Umbilical cord (tissue), 2 donors: ENCODE measurements around the gene SGCD. TPM values are rescaled to one million over a fixed set of nuclear protein-coding genes. Genes with fewer than 3 reads are reported as not detected.
"Not testable (repeated sequence)": the region's sequence is repeated elsewhere in the genome, so short reads cannot be mapped to it uniquely, and the experiment has no call there.

Experiments used
- DNase-seq: peaks from one replicate; pipeline ENCODE4 v3.0.0-alpha.2; 2015; ENCODE audit warnings: low spot score
- total RNA-seq: library from RNA; depleted of rRNA; stranded (reverse); fragments of >200 nt; gene quantifications from one replicate; pipeline ENCODE4 v1.2.3, GENCODE V29; 2014; ENCODE audit warnings: low replicate concordance; ENCODE audit not compliant: insufficient read depth

SGCD gene
- total RNA-seq, 1 donor from 2014 or later, result 43.8 TPM

- DNase-seq, result no peak
Measured at GRCh38 chr5:156623381-156624040, 296.5 kb downstream of the SGCD start.

GRCh38 chr5:156624686-156625085 is 297.7 kb downstream of the SGCD start:
- DNase-seq, result no peak

- no peak for DNase-seq
Measured at GRCh38 chr5:156628421-156628820, 301.5 kb downstream of the SGCD start.

GRCh38 chr5:156631005-156631404 is 304.0 kb downstream of the SGCD start:
- no peak for DNase-seq

- DNase-seq, result no peak
Measured at GRCh38 chr5:156634301-156634700, 307.3 kb downstream of the SGCD start.

GRCh38 chr5:156640691-156641241 is 313.8 kb downstream of the SGCD start:
- peak; percentile 62 for DNase-seq

- peak; percentile 27 for DNase-seq
Measured at GRCh38 chr5:156641686-156642085, 314.7 kb downstream of the SGCD start.

GRCh38 chr5:156647034-156647451 is 320.1 kb downstream of the SGCD start:
- DNase-seq, result peak; percentile 83

- no peak for DNase-seq
Measured at GRCh38 chr5:156654444-156654843, 327.5 kb downstream of the SGCD start.

GRCh38 chr5:156655732-156656131 is 328.8 kb downstream of the SGCD start:
- DNase-seq, result no peak

- DNase-seq, result not testable (repeated sequence)
Measured at GRCh38 chr5:156664832-156665231, 337.9 kb downstream of the SGCD start.

GRCh38 chr5:156666686-156667085 is 339.7 kb downstream of the SGCD start:
- not testable (repeated sequence) for DNase-seq

- no peak for DNase-seq
Measured at GRCh38 chr5:156667616-156668015, 340.7 kb downstream of the SGCD start.

GRCh38 chr5:156669416-156669815 is 342.5 kb downstream of the SGCD start:
- no peak for DNase-seq

GRCh38 chr5:156670615-156671014 is 343.7 kb downstream of the SGCD start:
- DNase-seq, result no peak

GRCh38 chr5:156675395-156675794 is 348.4 kb downstream of the SGCD start:
- peak; percentile 14 for DNase-seq

- DNase-seq, result no peak
Measured at GRCh38 chr5:156677963-156678362, 351.0 kb downstream of the SGCD start.

- DNase-seq, result no peak
Measured at GRCh38 chr5:156678484-156678883, 351.5 kb downstream of the SGCD start.

- DNase-seq, result no peak
Measured at GRCh38 chr5:156680831-156681230, 353.9 kb downstream of the SGCD start.

GRCh38 chr5:156681265-156681664 is 354.3 kb downstream of the SGCD start:
- no peak for DNase-seq

GRCh38 chr5:156682971-156683370 is 356.0 kb downstream of the SGCD start:
- DNase-seq, result no peak

GRCh38 chr5:156683509-156683908 is 356.5 kb downstream of the SGCD start:
- no peak for DNase-seq

GRCh38 chr5:156684216-156684615 is 357.3 kb downstream of the SGCD start:
- no peak for DNase-seq

GRCh38 chr5:156685481-156685880 is 358.5 kb downstream of the SGCD start:
- DNase-seq, result peak; percentile 15
